Fibroblast of peridontal ligament (primary cell): ENCODE data around the gene NLGN1.

Source experiments
- DNase-seq: peaks from one replicate; pipeline ENCODE4 v3.0.0-alpha.2; 2010; ENCODE audit errors: extremely low read depth

NLGN1 gene

DNA sequence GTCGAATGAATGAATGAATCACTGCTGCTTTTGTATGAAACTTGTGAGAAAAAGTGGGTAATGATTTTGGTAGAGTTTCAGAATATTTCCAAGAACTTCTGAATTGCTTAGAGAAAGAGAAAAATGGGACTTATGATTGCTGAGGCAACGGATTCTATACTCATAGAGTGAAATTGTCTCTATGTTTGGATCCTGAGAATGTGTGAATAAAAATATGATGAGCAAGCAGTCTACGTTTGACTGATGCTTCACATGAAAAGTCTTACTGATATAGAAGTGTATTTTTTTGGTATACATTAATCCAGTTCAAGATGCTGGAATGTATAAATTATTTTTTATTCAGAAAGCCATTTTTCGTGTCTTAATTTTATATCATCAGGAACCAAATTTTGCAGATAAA, 441.1 kb downstream of the NLGN1 start:
- DNase-seq = no peak

DNA sequence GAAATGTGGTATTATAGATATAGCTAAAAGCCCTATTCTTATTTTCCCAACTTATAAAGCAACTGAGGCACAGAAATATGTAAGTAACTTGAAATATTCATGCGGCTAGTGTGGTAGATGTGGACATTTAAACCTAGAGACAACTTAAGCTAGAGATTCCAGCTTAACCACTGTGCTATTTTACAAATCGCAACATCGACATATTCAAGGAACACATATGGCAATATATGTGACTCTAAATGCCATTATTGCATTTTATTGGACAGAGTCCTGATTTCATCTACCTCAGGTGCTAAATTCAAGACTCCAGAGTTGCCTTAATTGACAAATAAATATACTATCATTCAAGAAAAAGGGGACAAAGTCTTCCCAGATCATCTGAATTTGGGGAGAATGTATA, 442.3 kb downstream of the NLGN1 start:
- DNase-seq = no peak

DNA sequence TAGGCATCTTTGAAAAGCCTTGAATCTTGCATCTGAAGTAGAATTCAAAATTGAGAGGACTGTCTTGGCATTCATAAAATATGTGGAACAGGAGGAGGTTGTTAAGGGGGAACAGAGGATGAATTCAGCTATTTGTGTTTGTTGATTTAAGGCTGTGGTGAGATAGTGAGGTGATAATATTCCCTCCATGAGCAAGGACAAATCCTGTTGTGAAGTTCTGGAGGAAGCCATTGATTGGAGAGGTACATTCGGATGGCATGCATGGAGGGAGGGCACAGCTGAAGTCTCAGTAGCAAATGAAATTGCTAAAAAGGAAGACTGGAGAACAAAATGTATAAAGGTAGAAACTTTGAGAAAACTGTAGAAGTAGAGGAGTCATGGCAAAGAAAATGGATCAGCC, 443.8 kb downstream of the NLGN1 start:
- no peak for DNase-seq

DNA sequence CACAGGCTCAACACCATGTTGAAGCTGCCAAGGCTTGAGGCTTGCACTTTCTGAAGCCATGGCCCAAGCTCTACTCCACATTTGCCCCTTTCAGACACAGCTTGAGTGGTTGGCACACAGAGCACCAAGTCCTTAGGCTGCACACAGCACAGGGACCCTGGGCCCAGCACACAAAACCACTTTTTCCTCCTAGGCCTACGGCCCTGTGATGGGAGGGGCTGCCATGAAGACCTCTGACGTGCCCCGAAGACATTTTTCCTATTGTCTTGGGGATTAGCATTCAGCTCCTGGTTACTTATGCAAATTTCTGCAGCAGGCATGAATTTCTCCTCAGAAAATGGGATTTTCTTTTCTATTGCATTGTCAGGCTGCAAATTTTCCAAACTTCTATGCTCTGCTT, 445.5 kb downstream of the NLGN1 start:
- no peak for DNase-seq

DNA sequence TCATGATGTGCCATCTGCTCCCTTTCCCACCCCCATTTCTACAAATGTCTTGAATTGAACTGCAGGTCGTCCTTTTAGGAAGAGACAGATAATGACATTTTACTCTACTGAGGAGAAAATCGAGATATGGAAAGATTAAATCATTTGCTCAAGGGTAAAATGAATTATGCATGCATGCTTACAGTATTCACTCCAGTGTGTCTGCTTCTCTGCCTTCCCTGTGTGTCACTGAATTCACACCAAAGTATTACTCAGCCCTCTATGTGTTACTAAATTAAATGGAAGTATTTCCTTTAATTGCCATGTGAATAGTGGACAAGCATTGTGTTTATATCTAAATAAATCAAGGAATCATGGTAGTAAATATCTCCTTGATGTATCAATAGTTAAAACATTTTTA, 449.0 kb downstream of the NLGN1 start:
- no peak for DNase-seq

DNA sequence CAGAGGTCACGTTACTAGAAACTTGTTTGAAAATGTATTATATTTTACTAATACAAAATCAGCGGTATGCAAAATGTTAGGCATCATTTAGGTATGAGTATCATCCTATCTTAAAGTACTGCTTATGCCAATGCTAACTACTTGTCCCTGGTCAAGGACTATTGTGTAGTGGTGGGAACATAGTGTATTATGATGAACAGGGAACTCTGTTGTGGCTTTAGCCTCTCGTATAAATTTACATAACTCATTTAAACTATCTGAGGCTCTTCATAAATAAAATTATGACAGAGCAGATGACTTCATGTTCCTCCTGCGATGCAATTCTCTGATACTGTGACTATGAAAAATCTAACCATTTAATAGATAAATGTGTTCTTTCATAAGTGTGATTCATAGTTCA, 451.9 kb downstream of the NLGN1 start:
- DNase-seq = no peak

DNA sequence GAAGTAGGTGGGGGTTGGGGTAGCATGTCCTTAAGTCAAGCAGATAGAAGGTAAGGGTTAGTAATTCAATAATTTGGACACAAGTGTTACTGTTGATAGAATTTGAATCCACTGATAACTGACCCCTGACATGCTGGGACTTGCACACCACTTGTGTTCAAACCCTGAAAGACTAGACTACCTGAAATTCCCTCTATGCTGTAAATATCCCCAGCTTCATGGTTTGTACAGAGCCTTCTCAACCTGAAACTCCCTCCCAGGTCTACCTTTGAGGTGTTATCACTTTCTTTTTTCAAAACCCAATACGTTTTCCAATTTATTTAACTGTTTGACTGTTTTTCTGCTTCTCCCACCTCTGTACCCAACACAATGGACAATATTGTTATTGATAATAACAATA, 459.6 kb downstream of the NLGN1 start:
- no peak for DNase-seq

DNA sequence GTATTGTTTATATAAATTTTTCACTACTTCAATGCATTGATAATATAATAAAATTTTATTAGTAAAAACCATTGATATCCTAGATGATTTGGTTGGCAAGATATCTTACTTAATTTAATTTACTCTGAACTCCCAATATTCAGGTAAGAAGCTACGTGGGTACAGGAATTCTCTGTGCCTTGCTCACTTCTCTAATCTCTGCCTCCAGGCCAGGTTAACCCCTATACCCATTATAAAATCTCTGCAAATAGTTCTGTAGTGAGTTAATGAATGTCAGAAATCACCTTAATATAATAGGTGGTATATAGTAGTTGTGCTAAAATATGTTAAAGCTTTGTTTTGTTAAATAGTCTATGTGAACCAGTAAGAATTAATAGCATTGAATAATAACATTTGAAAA, 465.2 kb downstream of the NLGN1 start:
- DNase-seq = no peak

DNA sequence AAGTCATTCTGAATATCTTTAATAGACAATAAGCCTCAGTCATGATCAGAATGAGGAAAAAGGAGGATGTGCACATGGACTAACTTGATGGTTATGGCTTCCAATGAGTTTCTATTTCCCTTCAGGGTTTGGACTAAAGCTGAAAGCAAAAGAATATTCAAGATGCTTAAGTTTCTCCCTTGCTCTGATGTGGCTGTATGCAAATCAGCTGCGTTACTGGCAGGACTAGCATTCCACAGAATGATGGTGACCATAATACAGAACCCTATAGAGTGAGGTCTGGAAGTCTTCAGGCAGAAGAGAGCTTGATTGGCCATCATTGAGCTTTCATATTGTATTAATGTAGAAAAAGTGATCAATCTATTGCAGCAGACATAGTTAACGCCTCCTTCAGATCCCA, 466.0 kb downstream of the NLGN1 start:
- no peak for DNase-seq

DNA sequence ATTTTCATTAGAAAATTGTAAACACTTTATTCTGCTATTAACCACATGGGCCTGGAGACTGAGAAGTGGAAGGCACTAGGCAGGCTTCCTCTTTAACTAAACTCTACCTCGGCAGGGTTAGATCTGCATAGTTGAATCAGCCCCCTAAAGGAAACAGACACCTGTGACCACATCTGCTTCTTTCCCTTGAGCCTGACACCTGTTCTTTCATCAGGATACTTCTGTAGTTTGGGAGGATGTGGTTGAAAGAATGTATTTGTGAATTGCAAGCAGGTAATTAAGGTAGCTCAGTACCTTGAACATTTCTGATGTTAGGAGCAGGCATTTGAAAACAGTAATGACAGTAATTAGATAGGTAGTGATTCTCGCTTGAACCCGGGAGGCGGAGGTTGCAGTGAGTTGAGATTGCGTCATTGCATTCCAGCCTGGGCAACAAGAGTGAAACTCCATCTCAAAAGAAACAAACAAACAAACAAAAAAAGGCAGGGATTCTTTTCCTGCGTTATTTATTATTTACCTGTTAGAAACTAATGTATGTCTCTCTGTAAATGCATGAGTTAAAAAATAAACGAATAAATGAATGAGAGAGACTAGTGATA, 468.5 kb downstream of the NLGN1 start:
- no peak for DNase-seq

DNA sequence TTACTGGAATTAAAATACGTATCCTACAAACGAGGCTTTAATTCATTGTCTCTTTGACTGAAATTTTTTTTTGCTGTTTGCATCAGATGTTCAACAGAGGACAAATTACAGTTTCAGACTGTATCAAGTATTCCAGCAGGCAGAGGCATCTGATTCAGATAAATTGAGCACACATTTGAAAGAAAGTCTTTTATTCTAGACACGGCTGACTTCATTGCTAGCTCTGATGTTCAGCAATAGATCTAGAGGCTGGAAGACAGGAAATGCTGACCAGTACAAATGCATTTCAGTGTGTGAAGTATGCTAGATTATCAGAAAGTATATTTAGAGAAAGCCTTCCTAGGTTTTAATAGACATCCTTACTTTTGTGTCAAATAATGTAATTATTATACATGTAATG, 472.2 kb downstream of the NLGN1 start:
- DNase-seq = no peak

DNA sequence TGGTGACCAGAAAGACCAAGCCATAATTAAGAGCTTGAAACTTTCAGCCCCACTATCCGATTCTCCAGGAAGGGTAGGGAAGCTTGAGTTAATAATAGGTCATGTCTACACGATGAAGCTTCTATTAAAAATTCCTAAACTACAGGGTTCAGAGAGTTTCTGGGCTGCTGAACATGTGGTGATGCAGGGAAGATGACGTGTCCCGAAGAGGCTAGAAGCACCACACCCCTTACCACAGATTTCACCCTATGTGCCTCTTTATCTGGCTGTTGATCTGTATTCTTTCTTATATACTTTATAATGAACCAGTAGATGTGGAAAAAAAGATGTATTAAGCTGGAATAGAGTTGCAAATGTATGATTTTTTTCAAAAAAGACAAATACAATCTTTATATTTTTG, 473.4 kb downstream of the NLGN1 start:
- no peak for DNase-seq

DNA sequence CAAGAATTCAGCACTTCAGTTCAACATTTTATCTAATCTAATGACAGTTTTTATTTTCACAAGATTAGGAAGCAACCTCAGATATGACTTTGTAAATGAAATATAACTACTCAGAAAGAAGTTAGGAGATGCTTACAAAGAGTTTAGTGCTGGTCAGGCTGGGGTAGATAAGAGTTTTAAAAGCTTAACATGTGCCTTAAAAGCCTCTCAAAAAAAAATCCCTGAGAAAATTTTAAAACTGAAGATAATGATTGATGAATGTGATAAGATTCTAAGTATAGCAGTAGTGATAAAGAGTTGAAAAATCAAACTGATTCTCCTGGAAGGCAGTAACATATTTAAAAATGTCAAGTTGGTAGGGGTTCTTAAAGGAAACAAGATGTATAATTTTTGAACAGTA, 478.2 kb downstream of the NLGN1 start:
- no peak for DNase-seq

DNA sequence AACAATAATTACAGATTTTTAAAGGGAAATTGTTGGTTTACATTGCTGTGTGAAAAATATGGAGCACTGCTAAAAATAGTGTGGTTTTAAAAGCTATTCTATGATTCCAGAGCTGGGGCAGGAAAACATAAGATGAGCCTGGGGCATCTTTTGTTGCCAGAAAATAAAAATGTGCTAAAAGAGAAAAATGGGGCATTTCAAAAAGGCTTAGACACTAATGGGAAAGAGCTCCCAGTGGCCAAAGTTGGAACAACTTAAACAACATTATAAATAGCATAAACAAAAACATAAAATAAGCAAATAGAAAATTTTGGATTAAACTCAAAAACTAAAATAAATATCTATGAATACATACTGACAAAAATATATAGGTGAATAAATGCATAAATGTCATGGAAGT, 478.9 kb downstream of the NLGN1 start:
- DNase-seq = no peak

DNA sequence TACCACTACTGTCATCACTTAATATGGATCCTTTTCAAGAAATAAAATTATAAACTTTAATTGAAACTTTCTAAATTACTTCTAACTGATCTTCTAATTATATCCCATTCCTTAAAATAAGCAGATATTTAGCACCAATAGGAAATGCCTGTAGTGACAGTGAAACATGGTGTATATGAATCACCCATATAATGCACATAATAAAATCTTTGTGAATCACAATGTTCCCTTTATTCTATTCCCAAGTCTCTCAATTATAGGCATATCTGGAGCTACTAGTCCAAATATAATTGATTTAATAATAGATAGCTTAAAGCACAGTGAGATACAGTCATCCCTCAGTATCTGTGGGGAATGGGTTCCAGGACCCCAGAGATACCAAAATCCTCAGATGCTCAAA, 490.3 kb downstream of the NLGN1 start:
- DNase-seq = no peak

DNA sequence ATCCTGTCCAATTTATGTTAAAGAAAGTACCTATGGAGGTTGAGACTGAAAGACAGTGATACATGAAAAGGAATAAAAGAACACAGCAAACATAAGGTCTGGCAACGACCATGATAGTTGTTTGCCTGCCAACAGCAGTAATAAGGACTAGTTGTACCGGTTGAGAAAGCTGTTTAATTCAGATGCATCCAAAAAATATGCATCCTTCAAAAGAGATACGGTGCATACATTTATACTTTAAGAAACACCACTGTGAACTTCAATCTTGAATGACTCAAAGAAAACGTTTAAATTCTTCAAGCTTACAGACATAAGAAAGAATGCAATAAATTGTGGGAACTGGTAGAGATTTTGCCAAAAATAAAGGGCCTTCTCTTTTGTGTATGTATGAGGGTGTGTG, 492.1 kb downstream of the NLGN1 start:
- DNase-seq = peak; percentile 24

DNA sequence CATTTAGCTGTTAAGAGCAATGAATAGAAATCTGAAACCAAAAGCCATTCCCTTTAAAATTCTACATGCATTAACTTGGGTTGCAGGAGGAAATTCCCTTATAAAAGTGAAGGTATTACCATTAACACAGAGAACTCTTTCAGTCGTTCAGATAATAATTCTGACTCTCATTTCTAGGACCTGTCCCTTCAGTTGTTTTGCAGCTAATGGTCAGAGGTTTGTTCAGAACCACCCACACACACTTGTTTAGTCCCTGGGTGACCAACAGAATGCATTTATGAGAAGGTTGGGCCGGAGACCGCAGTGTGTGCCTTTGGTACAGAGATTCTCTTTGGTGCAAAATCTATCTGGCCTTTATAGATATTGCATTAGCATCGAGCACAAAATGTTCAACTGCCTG, 492.5 kb downstream of the NLGN1 start:
- no peak for DNase-seq

DNA sequence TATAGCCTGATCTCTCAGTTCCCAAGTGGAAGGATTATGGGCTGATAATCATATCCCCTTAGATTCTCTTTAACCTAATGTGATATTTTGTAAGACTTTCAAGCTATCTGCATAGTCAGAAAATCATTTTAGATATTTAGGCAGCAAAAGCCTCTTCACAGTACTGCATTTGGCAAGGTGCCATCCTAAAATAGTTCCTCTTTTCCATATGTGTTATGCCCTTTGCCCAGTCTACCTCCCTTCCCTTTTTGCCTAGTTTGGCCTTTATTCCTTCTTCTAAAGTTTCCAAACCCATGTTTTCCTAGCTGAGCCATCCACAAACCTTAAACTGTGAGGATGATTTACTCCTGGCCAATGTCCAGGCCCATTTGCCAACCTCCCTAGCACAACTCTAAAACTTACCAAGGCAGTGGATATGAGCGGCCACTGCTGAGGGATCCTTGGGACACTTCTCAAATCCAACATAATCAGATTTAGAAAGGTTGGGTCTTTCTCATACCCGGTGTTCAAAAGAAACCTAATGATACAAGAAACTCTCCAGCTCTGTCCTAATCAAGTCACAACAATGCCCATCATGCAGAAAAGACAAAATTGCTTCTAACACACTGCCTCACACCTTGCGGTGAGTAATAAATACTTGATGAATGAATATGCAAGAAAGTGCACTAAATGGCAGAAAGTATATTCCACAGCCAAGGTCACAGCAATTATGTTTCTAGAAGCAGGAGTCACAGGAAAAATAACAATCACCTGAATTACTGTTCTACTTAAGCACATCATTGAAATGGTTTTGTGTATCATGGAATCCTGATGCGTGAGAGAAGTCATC, 493.9 kb downstream of the NLGN1 start:
- DNase-seq = peak; percentile 45

DNA sequence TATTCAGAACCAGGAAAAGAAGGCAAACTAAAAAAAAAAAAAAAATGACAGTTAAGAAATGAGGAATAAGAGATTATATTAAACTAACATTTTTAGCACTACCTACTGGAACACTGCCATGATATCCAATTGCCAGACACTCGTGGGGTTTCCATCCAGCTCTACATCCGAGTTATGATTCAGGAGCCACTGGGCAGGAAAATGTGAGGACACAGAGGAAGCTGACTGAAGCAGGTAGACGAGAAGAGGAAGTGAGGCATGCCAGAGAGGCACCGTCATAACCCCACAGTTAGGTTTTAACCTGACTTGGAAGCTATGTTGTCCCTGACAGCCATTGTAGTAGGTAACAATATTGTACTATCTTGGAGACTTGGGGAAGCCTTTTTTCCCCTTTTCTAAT, 495.0 kb downstream of the NLGN1 start:
- no peak for DNase-seq

DNA sequence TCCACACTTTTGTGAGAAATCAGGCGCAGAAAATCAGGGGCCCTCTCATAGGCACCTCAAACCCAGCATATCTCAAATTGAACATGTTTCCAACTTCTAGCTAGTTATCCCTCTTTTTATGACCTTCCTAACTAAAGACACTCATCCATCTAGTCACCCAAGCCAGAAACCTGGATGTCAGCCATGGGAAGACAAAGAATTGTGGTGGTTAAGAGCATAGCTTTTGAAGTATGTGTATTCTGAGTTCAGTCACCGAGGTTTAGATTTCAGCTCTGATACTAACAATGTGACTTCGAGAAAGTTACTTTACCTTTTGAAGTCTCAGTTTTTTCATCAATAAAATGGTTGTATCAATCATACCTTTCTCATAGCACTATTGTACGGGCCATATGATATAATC, 495.5 kb downstream of the NLGN1 start:
- DNase-seq = peak; percentile 78

DNA sequence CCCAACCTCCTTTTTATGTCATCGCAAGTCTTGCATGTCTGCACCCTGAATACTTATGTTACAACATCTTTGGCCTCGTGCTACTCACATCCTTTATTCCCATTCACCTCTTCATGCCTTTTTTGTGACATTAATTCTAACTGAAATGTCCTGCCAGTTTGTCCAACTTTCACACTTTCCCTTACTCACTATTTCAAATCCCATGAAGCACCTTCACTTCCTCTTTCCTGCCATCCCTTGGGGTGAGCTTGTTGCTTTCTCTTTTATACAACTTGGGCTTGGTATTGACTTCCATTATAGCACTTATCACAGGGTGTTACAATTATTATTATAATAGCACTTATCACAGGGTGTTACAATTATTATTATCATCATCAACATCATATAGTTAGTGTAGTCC, 496.3 kb downstream of the NLGN1 start:
- DNase-seq = no peak

DNA sequence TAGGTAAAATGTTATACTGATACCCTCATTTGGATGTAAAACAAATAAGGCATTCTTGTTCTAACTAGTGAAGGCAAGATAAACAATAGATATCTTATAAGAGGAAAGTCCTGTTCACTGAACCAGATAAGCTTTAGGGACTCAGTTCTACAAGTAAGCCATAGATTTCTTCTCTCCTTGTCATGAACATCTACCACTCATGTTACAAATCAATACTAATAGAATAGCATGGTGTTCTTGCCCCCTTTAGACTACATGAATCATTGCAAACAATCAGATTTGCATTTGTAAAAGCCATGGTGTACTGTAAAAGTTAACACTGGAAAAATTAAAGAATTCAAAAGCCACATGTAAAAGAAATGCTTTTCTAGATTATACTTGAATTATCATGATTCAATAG, 500.1 kb downstream of the NLGN1 start:
- DNase-seq = no peak

DNA sequence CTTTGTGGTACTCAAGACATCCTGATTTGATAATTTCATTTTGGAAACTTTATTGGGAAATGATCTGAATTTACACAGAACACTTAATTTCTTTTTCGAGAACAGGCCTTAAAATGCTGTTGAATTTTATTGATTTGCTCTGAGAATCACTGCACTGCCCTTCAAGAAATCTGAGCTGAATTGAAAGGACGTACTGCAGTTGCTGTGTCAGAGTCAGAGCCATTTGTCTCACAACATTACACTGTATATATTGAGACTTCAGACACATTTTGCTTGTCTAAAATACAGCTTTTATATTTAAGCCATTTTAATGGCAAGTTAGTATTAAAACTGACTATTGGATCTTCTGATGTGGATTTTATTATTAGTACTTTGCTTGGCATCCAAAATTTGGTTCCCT, 504.1 kb downstream of the NLGN1 start:
- DNase-seq = no peak

DNA sequence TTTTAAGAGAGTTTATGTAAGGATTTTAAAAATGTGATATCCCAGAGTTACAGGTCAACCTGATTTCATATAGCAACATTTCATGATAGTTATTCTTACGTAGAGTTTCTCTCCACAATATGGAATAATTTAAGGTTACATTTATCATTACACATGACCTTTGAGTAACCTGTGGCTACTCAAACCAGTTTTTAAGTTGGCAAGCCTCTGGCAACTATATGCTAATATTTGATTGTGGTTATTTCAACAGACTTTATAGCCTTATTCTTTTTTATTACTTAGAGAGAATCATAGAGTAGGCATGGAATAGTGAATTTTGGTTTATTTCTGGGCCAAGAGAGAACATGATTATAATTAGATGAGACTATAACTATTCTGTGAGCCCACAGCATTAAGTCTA, 504.9 kb downstream of the NLGN1 start:
- DNase-seq = no peak
